Kidney (tissue), 14 donors: ENCODE results near the gene DCHS1. TPM values are rescaled to one million over a fixed set of nuclear protein-coding genes. Genes with fewer than 3 reads are reported as not detected.

Source experiments
- DNase-seq, 5 donors: peaks; one replicate each; pipeline ENCODE4 v3.0.0-alpha.2; 2013 to 2020
- FAIRE-seq: peaks from 2 replicates; lab custom pipeline; 2012; peaks lifted over from hg19 to GRCh38; lab: Jason Lieb, UNC
- H3K27ac ChIP-seq, 2 donors: one replicate each; pipeline ENCODE4 v1.7.0; 2013; ENCODE audit warnings: low read depth in 2 of 2, low read length in 2 of 2, inconsistent platforms in 1 of 2
- H3K27me3 ChIP-seq: one replicate; pipeline ENCODE4 v1.7.1; 2013; ENCODE audit warnings: low read length, inconsistent platforms; ENCODE audit not compliant: control insufficient read depth, insufficient read depth
- H3K36me3 ChIP-seq, 3 donors: one replicate each; pipeline versions ENCODE4 v1.7.0 to v1.7.1; 2013; ENCODE audit warnings: low read length in 3 of 3, control low read depth in 1 of 3, inconsistent platforms in 1 of 3; ENCODE audit not compliant: insufficient read depth in 3 of 3, control insufficient read depth in 2 of 3
- H3K4me1 ChIP-seq, 3 donors: one replicate each; pipeline versions ENCODE4 v1.7.0 to v1.7.1; 2013; ENCODE audit warnings: low read length in 3 of 3, inconsistent platforms in 1 of 3, low read depth in 1 of 3; ENCODE audit not compliant: control insufficient read depth in 2 of 3, insufficient read depth in 2 of 3
- H3K4me3 ChIP-seq, 3 donors: one replicate each; pipeline versions ENCODE4 v1.7.0 to v1.8.1; 2013; ENCODE audit warnings: low read length in 3 of 3, control low read depth in 1 of 3, inconsistent platforms in 1 of 3
- H3K9ac ChIP-seq, 3 donors: one replicate each; pipeline versions ENCODE4 v1.7.0 to v1.7.1; 2013; ENCODE audit warnings: low read length in 3 of 3, control low read depth in 1 of 3, inconsistent platforms in 1 of 3
- H3K9me3 ChIP-seq, 3 donors: one replicate each; pipeline versions ENCODE4 v1.7.0 to v1.7.1; 2013; ENCODE audit warnings: low read length in 3 of 3, control low read depth in 1 of 3, inconsistent platforms in 1 of 3; ENCODE audit not compliant: control insufficient read depth in 2 of 3, insufficient read depth in 1 of 3
- CTCF ChIP-seq: IDR thresholded peaks from 3 replicates; pipeline ENCODE4 v1.5.1; 2012; ENCODE audit warnings: mild to moderate bottlenecking, moderate library complexity, borderline replicate concordance; ENCODE audit not compliant: insufficient read depth; ENCODE audit errors: extremely low read depth
- intact Hi-C: fragments of 100-400 bp; cut with DNase I; formaldehyde crosslinking; loops from one replicate; pipeline ENCODE4 v1.11.1; 2022
- polyA plus RNA-seq: library from polyadenylated mRNA; stranded (reverse); fragments of 350-450 nt; fragmentation: Illumina TruSeq; extraction: RNeasy Lipid Tissue Mini Kit (QIAGEN cat#74804); gene quantifications from one replicate; pipeline ENCODE4 v1.2.3, GENCODE V29; 2014; ENCODE audit warnings: low read depth, low replicate concordance; ENCODE audit not compliant: insufficient read depth
- total RNA-seq: library from RNA; stranded (reverse); fragmentation: NEBNext Ultra II Directional; extraction: Animal tissue kit (Norgen Biotek cat#: 25700); gene quantifications from one replicate; pipeline ENCODE4 v1.2.1, GENCODE V29; 2021
- donor health status: control.
- donor health status: control.
- donor health status: control.
- donor health status: control.
- donor health status: control.
- donor health status: DM: yes; HTN: yes; CAD: no.
- donor health status: Normal renal cell carcinoma (clear cell type).

Gene DCHS1
- total and polyA plus RNA-seq, 2 donors from 2014 or later, result 2.4 to 17.0 TPM

GRCh38 chr11:6695377-6695776, 39.8 kb upstream of the DCHS1 start:
- Histone ChIP-seq H3K36me3 (no peaks in the 10 kb centered on the region), H3K27me3 (no peaks in the 10 kb centered on the region), H3K9ac (no peak overlapping the region), H3K4me1 (peaks cover 0 to 3% (median 0%) of the 10 kb centered on the region in 3 donors), H3K27ac (peak overlapping the region; percentile 30 to 52), H3K9me3 (no peaks in the 10 kb centered on the region), H3K4me3 (no peak overlapping the region)
- peak; percentile 82 for FAIRE-seq
- DNase-seq, result peak in 1 of 5 donors; percentile 40
- intact Hi-C loops, result no loop called here
- no peak for TF ChIP-seq CTCF

GRCh38 chr11:6694229-6694535, 38.6 kb upstream of the DCHS1 start:
- Histone ChIP-seq H3K9ac (no peak overlapping the region), H3K4me3 (no peak overlapping the region), H3K27ac (no peak overlapping the region), H3K9me3 (no peaks in the 10 kb centered on the region), H3K4me1 (peaks cover 0 to 3% (median 0%) of the 10 kb centered on the region in 3 donors), H3K36me3 (no peaks in the 10 kb centered on the region), H3K27me3 (no peaks in the 10 kb centered on the region)
- FAIRE-seq, result no peak
- intact Hi-C loops, result no loop called here
- no peak for DNase-seq
- TF ChIP-seq CTCF, result no peak

GRCh38 chr11:6693342-6694228, 38.0 kb upstream of the DCHS1 start:
- Histone ChIP-seq H3K4me3 (no peak overlapping the region), H3K27ac (no peak overlapping the region), H3K4me1 (peaks cover 0 to 3% (median 0%) of the 10 kb centered on the region in 3 donors), H3K27me3 (no peaks in the 10 kb centered on the region), H3K36me3 (no peaks in the 10 kb centered on the region), H3K9ac (no peak overlapping the region), H3K9me3 (no peaks in the 10 kb centered on the region)
- intact Hi-C loops, result no loop called here
- FAIRE-seq (no peak), DNase-seq (no peak)
- no peak for TF ChIP-seq CTCF
